ENCODE results near the gene ARID1B.

ARID1B gene

GRCh38 chr6:157106487-157106886 is 329.3 kb downstream of the ARID1B start:
- Histone ChIP-seq H3K79me2 (no peaks in the 10 kb centered on the region), H3K27ac (no peak overlapping the region), H3K4me2 (ENCODE audit: low read length) (no peak overlapping the region), H3K9me3 (ENCODE audit: control insufficient read depth, low read length) (no peaks in the 10 kb centered on the region), H3K4me1 (peaks cover 3% of the 10 kb centered on the region), H3K36me3 (ENCODE audit: control insufficient read depth, insufficient read depth, low read length) (no peaks in the 10 kb centered on the region), H3K9ac (no peak overlapping the region), H2AFZ (no peak overlapping the region), H3K27me3 (ENCODE audit: control insufficient read depth, insufficient read depth, low read length) (no peaks in the 10 kb centered on the region), H3K4me3 (ENCODE audit: low read depth, low read length) (no peak overlapping the region)
- no peak for TF ChIP-seq CTCF (IDR thresholded peaks at IDR 0.05)

GRCh38 chr6:157107571-157107914 is 330.4 kb downstream of the ARID1B start:
- Histone ChIP-seq H3K4me3 (ENCODE audit: low read depth, low read length) (no peak overlapping the region), H3K4me2 (ENCODE audit: low read length) (no peak overlapping the region), H2AFZ (no peak overlapping the region), H3K4me1 (peaks cover 3% of the 10 kb centered on the region), H3K79me2 (no peaks in the 10 kb centered on the region), H3K36me3 (ENCODE audit: control insufficient read depth, insufficient read depth, low read length) (no peaks in the 10 kb centered on the region), H3K9ac (no peak overlapping the region), H3K9me3 (ENCODE audit: control insufficient read depth, low read length) (no peaks in the 10 kb centered on the region), H3K27me3 (ENCODE audit: control insufficient read depth, insufficient read depth, low read length) (no peaks in the 10 kb centered on the region), H3K27ac (no peak overlapping the region)
- no peak for TF ChIP-seq CTCF (IDR thresholded peaks at IDR 0.05)

GRCh38 chr6:157107915-157108651 is 330.9 kb downstream of the ARID1B start:
- no peak overlapping the region for H3K27ac ChIP-seq
- H3K9ac ChIP-seq: no peak overlapping the region
- no peak for TF ChIP-seq CTCF (IDR thresholded peaks at IDR 0.05)

GRCh38 chr6:157108923-157109322 is 331.7 kb downstream of the ARID1B start:
- Histone ChIP-seq H3K27ac (no peak overlapping the region), H3K4me2 (ENCODE audit: low read length) (no peak overlapping the region)

More at GRCh38 chr6:157107915-157108651, 330.9 kb downstream of the ARID1B start:
- H3K27me3 ChIP-seq (ENCODE audit: control insufficient read depth, insufficient read depth, low read length): no peaks in the 10 kb centered on the region
- no peak overlapping the region for H2AFZ ChIP-seq
- no peak overlapping the region for H3K4me2 ChIP-seq (ENCODE audit: low read length)
- H3K9me3 ChIP-seq (ENCODE audit: control insufficient read depth, low read length): no peaks in the 10 kb centered on the region
- no peak overlapping the region for H3K4me3 ChIP-seq (ENCODE audit: low read depth, low read length)
- no peaks in the 10 kb centered on the region for H3K36me3 ChIP-seq (ENCODE audit: control insufficient read depth, insufficient read depth, low read length)
- peaks cover 3% of the 10 kb centered on the region for H3K4me1 ChIP-seq
- no peaks in the 10 kb centered on the region for H3K79me2 ChIP-seq

More at GRCh38 chr6:157108923-157109322, 331.7 kb downstream of the ARID1B start:
- no peak overlapping the region for H3K4me3 ChIP-seq (ENCODE audit: low read depth, low read length)
- H3K79me2 ChIP-seq: no peaks in the 10 kb centered on the region
- H3K9ac ChIP-seq: no peak overlapping the region
- peaks cover 3% of the 10 kb centered on the region for H3K4me1 ChIP-seq
- H2AFZ ChIP-seq: no peak overlapping the region
- no peaks in the 10 kb centered on the region for H3K27me3 ChIP-seq (ENCODE audit: control insufficient read depth, insufficient read depth, low read length)
- H3K9me3 ChIP-seq (ENCODE audit: control insufficient read depth, low read length): no peaks in the 10 kb centered on the region
- TF ChIP-seq CTCF (IDR thresholded peaks at IDR 0.05): no peak
- no peaks in the 10 kb centered on the region for H3K36me3 ChIP-seq (ENCODE audit: control insufficient read depth, insufficient read depth, low read length)
